Prostate gland (tissue), 2 donors: ENCODE data around the gene MAB21L1. TPM values are rescaled to one million over a fixed set of nuclear protein-coding genes. Genes with fewer than 3 reads are reported as not detected.

Experiments used
- DNase-seq: peaks from one replicate; pipeline ENCODE4 v3.0.0-alpha.2; 2019; ENCODE audit warnings: low spot score
- H3K27ac ChIP-seq, 2 donors: fragments of 200-600 bp; sonication (generic); 2 replicates each; pipeline ENCODE4 v1.5.1; 2017 to 2019
- H3K27me3 ChIP-seq: fragments of 200-600 bp; sonication (generic); replicated peaks from 2 replicates; pipeline ENCODE4 v1.5.1; 2019; ENCODE audit not compliant: insufficient read depth
- H3K36me3 ChIP-seq, 2 donors: fragments of 200-600 bp; sonication (generic); 1 replicate in 1 of 2; 2 replicates in 1 of 2; pipeline versions ENCODE4 v1.5.1 to v1.8.1; 2017 to 2019
- H3K4me1 ChIP-seq: fragments of 200-600 bp; sonication (generic); replicated peaks from 2 replicates; pipeline ENCODE4 v1.5.1; 2019
- H3K4me3 ChIP-seq, 2 donors: fragments of 200-600 bp; sonication (generic); 2 replicates each; pipeline ENCODE4 v1.5.1; 2017 to 2019
- H3K9me3 ChIP-seq: fragments of 200-600 bp; sonication (generic); 2 replicates; pipeline ENCODE4 v1.5.1; 2017
- CTCF ChIP-seq, 4 experiments: fragments of 200-600 bp in 2 of 4; fragments of 450-650 bp in 2 of 4; sonication (generic) in 2 of 4; IDR thresholded peaks; 1 replicate in 3 of 4; 2 replicates in 1 of 4; pipeline ENCODE4 v1.5.1; 2016 to 2019; ENCODE audit warnings: antibody characterized with exemption in 4 of 4, mild to moderate bottlenecking in 2 of 4, moderate library complexity in 2 of 4
- POLR2A ChIP-seq: fragments of 450-650 bp; IDR thresholded peaks from one replicate; pipeline ENCODE4 v1.6.1; 2016; ENCODE audit warnings: antibody characterized with exemption, mild to moderate bottlenecking
- POLR2AphosphoS5 ChIP-seq: sonication (generic); formaldehyde crosslinking; IDR thresholded peaks from one replicate; pipeline ENCODE4 v1.6.1; 2017; ENCODE audit warnings: antibody characterized with exemption
- WGBS: methylation state at CpG from one replicate; pipeline ENCODE4 v1.1.5; 2018; 5-methylcytosine and 5-hydroxymethylcytosine counted together
- intact Hi-C: fragments of 100-400 bp; cut with DNase I; formaldehyde crosslinking; loops from one replicate; pipeline ENCODE4 v1.14.2; 2022
- total RNA-seq, 2 donors: library from RNA; depleted of rRNA; stranded (reverse); fragments of >200 nt; gene quantifications; one replicate each; pipeline ENCODE4 v1.1.0, GENCODE V29; 2016

The MAB21L1 gene
- total RNA-seq, 2 donors from 2014 or later, result 0.51 to 3.1 TPM

GRCh38 chr13:35514061-35514477 is 37.6 kb upstream of the MAB21L1 start:
- H3K4me1 ChIP-seq, result no peaks in the 10 kb centered on the region
- no peak for DNase-seq
- H3K36me3 ChIP-seq, result no peaks in the 10 kb centered on the region
- no peak overlapping the region for H3K4me3 ChIP-seq
- H3K9me3 ChIP-seq, result no peaks in the 10 kb centered on the region
- intact Hi-C loops, result no loop called here
- H3K27ac ChIP-seq, result no peak overlapping the region
- no peaks in the 10 kb centered on the region for H3K27me3 ChIP-seq
- no peak for TF ChIP-seq CTCF (IDR thresholded peaks at IDR 0.05)
- no peak for TF ChIP-seq POLR2AphosphoS5
- no peak for TF ChIP-seq POLR2A
- 85% methylated on average over 7 of the region's 7 CpGs for WGBS

- DNase-seq, result no peak
- intact Hi-C loops, result no loop called here
- H3K27me3 ChIP-seq, result no peaks in the 10 kb centered on the region
- TF ChIP-seq POLR2A (no peak), POLR2AphosphoS5 (no peak), CTCF (IDR thresholded peaks at IDR 0.05) (no peak)
- 48% methylated on average over 5 of the region's 5 CpGs for WGBS
- no peak overlapping the region for H3K27ac ChIP-seq
- H3K36me3 ChIP-seq, result no peaks in the 10 kb centered on the region
- no peaks in the 10 kb centered on the region for H3K4me1 ChIP-seq
- no peak overlapping the region for H3K4me3 ChIP-seq
- no peaks in the 10 kb centered on the region for H3K9me3 ChIP-seq
These were observed 35.9 kb upstream of the MAB21L1 start for GRCh38 chr13:35512271-35512920.

- TF ChIP-seq CTCF (IDR thresholded peaks at IDR 0.05) (no peak), POLR2A (no peak), POLR2AphosphoS5 (no peak)
- H3K4me1 ChIP-seq, result no peaks in the 10 kb centered on the region
- whole genome bisulfite sequencing, result 68% methylated on average over 3 of the region's 3 CpGs
- H3K27me3 ChIP-seq, result no peaks in the 10 kb centered on the region
- no peak for DNase-seq
- H3K4me3 ChIP-seq, result no peak overlapping the region
- no peaks in the 10 kb centered on the region for H3K36me3 ChIP-seq
- no peaks in the 10 kb centered on the region for H3K9me3 ChIP-seq
- intact Hi-C loops, result no loop called here
- no peak overlapping the region for H3K27ac ChIP-seq
These were observed 26.0 kb upstream of the MAB21L1 start for GRCh38 chr13:35502456-35502855.

- intact Hi-C loops, result no loop called here
- no peak for DNase-seq
- Histone ChIP-seq H3K9me3 (no peaks in the 10 kb centered on the region), H3K4me1 (no peaks in the 10 kb centered on the region), H3K27me3 (no peaks in the 10 kb centered on the region), H3K4me3 (no peak overlapping the region), H3K27ac (no peak overlapping the region), H3K36me3 (no peaks in the 10 kb centered on the region)
- 57% methylated on average over 6 of the region's 6 CpGs for WGBS
- TF ChIP-seq POLR2AphosphoS5 (no peak), POLR2A (no peak), CTCF (IDR thresholded peaks at IDR 0.05) (no peak)
These were observed 25.3 kb upstream of the MAB21L1 start for GRCh38 chr13:35501661-35502235.

GRCh38 chr13:35500144-35500543 is 23.7 kb upstream of the MAB21L1 start:
- no peaks in the 10 kb centered on the region for H3K9me3 ChIP-seq
- intact Hi-C loops, result no loop called here
- H3K36me3 ChIP-seq, result no peaks in the 10 kb centered on the region
- no peaks in the 10 kb centered on the region for H3K27me3 ChIP-seq
- DNase-seq, result no peak
- TF ChIP-seq CTCF (IDR thresholded peaks at IDR 0.05) (no peak), POLR2A (no peak), POLR2AphosphoS5 (no peak)
- H3K27ac ChIP-seq, result no peak overlapping the region
- 64% methylated on average over 2 of the region's 2 CpGs for WGBS
- no peaks in the 10 kb centered on the region for H3K4me1 ChIP-seq
- H3K4me3 ChIP-seq, result no peak overlapping the region
